NCI-H2107 (cell line): ENCODE measurements around the gene CXADR.
"Not testable (repeated sequence)": the region's sequence is repeated elsewhere in the genome, so short reads cannot be mapped to it uniquely, and the experiment has no call there.

Source experiments
- DNase-seq: peaks from one replicate; lab custom pipeline; 2025; lab: John Stamatoyannopoulos, UW

The CXADR gene

GRCh38 chr21:17502985-17503384 lies 9.9 kb upstream of the CXADR start:
- DNase-seq: not testable (repeated sequence)

- no peak for DNase-seq
Observed at GRCh38 chr21:17506951-17507350, 5.9 kb upstream of the CXADR start.

GRCh38 chr21:17507591-17507990 lies 5.3 kb upstream of the CXADR start:
- DNase-seq: no peak

- DNase-seq: peak; percentile 40
Observed at GRCh38 chr21:17513214-17514123, 626 bp downstream of the CXADR start.

GRCh38 chr21:17514124-17514845 lies 1.4 kb downstream of the CXADR start:
- no peak for DNase-seq

- DNase-seq: not testable (repeated sequence)
Observed at GRCh38 chr21:17517008-17517407, 4.2 kb downstream of the CXADR start.

GRCh38 chr21:17519208-17519738 lies 6.4 kb downstream of the CXADR start:
- no peak for DNase-seq

GRCh38 chr21:17519965-17520609 lies 7.2 kb downstream of the CXADR start:
- DNase-seq: no peak

- no peak for DNase-seq
Observed at GRCh38 chr21:17523007-17523451, 10.2 kb downstream of the CXADR start.

- not testable (repeated sequence) for DNase-seq
Observed at GRCh38 chr21:17523979-17524494, 11.2 kb downstream of the CXADR start.

- no peak for DNase-seq
Observed at GRCh38 chr21:17524635-17525034, 11.8 kb downstream of the CXADR start.

- DNase-seq: no peak
Observed at GRCh38 chr21:17526776-17527175, 13.9 kb downstream of the CXADR start.

GRCh38 chr21:17527240-17527639 lies 14.4 kb downstream of the CXADR start:
- DNase-seq: no peak

- no peak for DNase-seq
Observed at GRCh38 chr21:17527711-17528110, 14.9 kb downstream of the CXADR start.

GRCh38 chr21:17529648-17530047 lies 16.8 kb downstream of the CXADR start:
- DNase-seq: no peak

GRCh38 chr21:17532292-17532691 lies 19.4 kb downstream of the CXADR start:
- no peak for DNase-seq

- no peak for DNase-seq
Observed at GRCh38 chr21:17536381-17536780, 23.5 kb downstream of the CXADR start.

GRCh38 chr21:17537299-17537698 lies 24.5 kb downstream of the CXADR start:
- no peak for DNase-seq

GRCh38 chr21:17538576-17538975 lies 25.7 kb downstream of the CXADR start:
- DNase-seq: no peak

- no peak for DNase-seq
Observed at GRCh38 chr21:17539323-17539722, 26.5 kb downstream of the CXADR start.

- no peak for DNase-seq
Observed at GRCh38 chr21:17539743-17540341, 27.0 kb downstream of the CXADR start.

GRCh38 chr21:17540530-17540929 lies 27.7 kb downstream of the CXADR start:
- no peak for DNase-seq
